Activated B cell treated with CpG ODN at 0.5 μM for 24 hours (primary cell): ENCODE data around the gene PROKR2. TPM values are rescaled to one million over a fixed set of nuclear protein-coding genes. Genes with fewer than 3 reads are reported as not detected.

ENCODE experiments used
- ATAC-seq: fragments of 200-7000 bp; cut with Tn5 transposase; one replicate; pipeline ENCODE4 v1.10.0; 2021; ENCODE audit warnings: low read depth, mild to moderate bottlenecking, moderate library complexity
- CTCF ChIA-PET: fragments of 350-600 bp; sonication (Branson Sonifier 250); formaldehyde crosslinking; loops from one replicate; lab custom pipeline; 2021; ENCODE audit warnings: antibody characterized with exemption; lab: Charles Lee
- POLR2A ChIA-PET: fragments of 350-600 bp; sonication (Branson Sonifier 250); formaldehyde crosslinking; loops from one replicate; lab custom pipeline; 2021; ENCODE audit warnings: antibody characterized with exemption; lab: Charles Lee
- DNase-seq: peaks from one replicate; pipeline ENCODE4 v3.0.0; 2022
- H3K27ac Mint-ChIP-seq: one replicate; pipeline ENCODE4 v1.8.0; 2020; ENCODE audit warnings: mixed read lengths
- H3K27me3 Mint-ChIP-seq: one replicate; pipeline ENCODE4 v1.8.0; 2021; ENCODE audit warnings: mixed read lengths
- H3K36me3 Mint-ChIP-seq: one replicate; pipeline ENCODE4 v1.8.0; 2021; ENCODE audit warnings: low read depth, mixed read lengths
- H3K4me1 Mint-ChIP-seq: one replicate; pipeline ENCODE4 v1.8.0; 2021; ENCODE audit warnings: mixed read lengths
- H3K4me3 Mint-ChIP-seq: one replicate; pipeline ENCODE4 v1.8.0; 2020; ENCODE audit warnings: mild to moderate bottlenecking, mixed read lengths
- H3K9me3 Mint-ChIP-seq: one replicate; pipeline ENCODE4 v1.8.0; 2020; ENCODE audit warnings: mixed read lengths
- intact Hi-C: fragments of 100-400 bp; cut with micrococcal nuclease; formaldehyde crosslinking; loops from one replicate; pipeline ENCODE4 v1.15.1; 2024
- total RNA-seq: library from RNA; stranded (reverse); gene quantifications from 2 replicates; pipeline ENCODE4 v1.2.3, GENCODE V29; 2022
- TF ChIP-seq, protein P1 (sequence below): fragments of 200-600 bp; IDR thresholded peaks from one replicate; pipeline ENCODE4 v1.8.0; 2022; ENCODE audit warnings: antibody characterized with exemption, mild to moderate bottlenecking

Gene PROKR2
- total RNA-seq, 1 donor from 2014 or later, result not detected

DNA sequence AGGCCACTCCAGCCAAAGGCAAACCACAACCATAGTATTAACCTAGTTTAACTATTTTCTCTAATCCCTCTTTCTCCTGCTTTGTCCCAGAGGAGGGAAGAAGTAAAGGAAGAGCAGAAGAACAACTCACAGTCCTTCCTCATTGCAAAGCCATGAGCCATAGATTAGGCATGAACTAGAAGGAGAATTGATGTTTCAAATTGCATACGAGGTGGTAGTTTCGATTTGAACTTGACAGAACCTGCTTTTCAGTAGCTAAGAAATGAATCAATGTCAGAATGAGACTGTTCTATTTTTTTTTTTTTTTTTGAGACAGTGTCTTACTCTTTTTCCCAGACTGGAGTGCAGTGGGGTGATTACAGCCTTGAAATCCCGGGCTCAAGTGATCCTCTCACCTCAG is 48.3 kb downstream of the PROKR2 start:
- H3K27ac Mint-ChIP-seq, result no peak overlapping the region
- TF ChIP-seq, protein P1, sequence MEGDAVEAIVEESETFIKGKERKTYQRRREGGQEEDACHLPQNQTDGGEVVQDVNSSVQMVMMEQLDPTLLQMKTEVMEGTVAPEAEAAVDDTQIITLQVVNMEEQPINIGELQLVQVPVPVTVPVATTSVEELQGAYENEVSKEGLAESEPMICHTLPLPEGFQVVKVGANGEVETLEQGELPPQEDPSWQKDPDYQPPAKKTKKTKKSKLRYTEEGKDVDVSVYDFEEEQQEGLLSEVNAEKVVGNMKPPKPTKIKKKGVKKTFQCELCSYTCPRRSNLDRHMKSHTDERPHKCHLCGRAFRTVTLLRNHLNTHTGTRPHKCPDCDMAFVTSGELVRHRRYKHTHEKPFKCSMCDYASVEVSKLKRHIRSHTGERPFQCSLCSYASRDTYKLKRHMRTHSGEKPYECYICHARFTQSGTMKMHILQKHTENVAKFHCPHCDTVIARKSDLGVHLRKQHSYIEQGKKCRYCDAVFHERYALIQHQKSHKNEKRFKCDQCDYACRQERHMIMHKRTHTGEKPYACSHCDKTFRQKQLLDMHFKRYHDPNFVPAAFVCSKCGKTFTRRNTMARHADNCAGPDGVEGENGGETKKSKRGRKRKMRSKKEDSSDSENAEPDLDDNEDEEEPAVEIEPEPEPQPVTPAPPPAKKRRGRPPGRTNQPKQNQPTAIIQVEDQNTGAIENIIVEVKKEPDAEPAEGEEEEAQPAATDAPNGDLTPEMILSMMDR, result no peak
- intact Hi-C loops, result no loop called here
- no peaks in the 10 kb centered on the region for H3K4me1 Mint-ChIP-seq
- ATAC-seq (no peak), DNase-seq (no peak)
- ChIA-PET POLR2A (interaction anchor here (0.7 kb wide), 1 partner anchor 9 kb away, joined by 3 read pairs; no protein-coding TSS in a partner anchor), CTCF (no interaction called here)
- no peaks in the 10 kb centered on the region for H3K36me3 Mint-ChIP-seq
- no peak overlapping the region for H3K4me3 Mint-ChIP-seq
- H3K9me3 Mint-ChIP-seq, result no peaks in the 10 kb centered on the region
- peaks cover 7% of the 10 kb centered on the region for H3K27me3 Mint-ChIP-seq

DNA sequence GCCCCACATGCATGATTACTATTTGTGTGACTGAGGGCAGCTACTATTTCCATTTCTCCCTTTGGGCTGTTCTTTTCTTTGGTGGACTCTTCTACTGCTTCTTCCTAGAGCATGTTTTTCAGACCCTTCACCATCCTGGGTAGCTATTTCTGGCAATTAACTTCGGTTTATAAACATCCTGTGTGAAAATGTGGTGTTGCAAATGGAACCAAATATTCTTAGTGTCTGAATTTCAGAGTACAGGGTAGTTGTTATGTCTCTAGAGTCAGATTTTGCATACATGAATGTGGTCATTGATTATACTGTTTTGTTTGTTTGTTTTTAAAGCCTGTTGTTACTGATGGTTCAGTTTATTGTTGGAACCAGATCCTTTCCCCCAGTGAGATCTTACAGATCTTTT is 49.7 kb downstream of the PROKR2 start:
- Mint-ChIP-seq H3K4me3 (no peak overlapping the region), H3K27ac (no peak overlapping the region), H3K4me1 (no peaks in the 10 kb centered on the region), H3K9me3 (no peaks in the 10 kb centered on the region), H3K27me3 (peaks cover 5% of the 10 kb centered on the region), H3K36me3 (no peaks in the 10 kb centered on the region)
- CTCF ChIA-PET, result no interaction called here
- ATAC-seq, result no peak
- no peak for DNase-seq
- POLR2A ChIA-PET, result no interaction called here
- TF ChIP-seq, protein P1, result no peak
- intact Hi-C loops, result no loop called here

Other genes with a start within 250 kb of the PROKR2 start
- gene TMEM230, start 203.9 kb downstream of the PROKR2 start, total RNA-seq, result 72.4 and 76.5 TPM in 2 replicates
- 62.0 and 69.9 TPM in 2 replicates for gene PCNA, start 197.0 kb downstream of the PROKR2 start, total RNA-seq
- gene CDS2, start 189.9 kb downstream of the PROKR2 start, total RNA-seq, result 32.4 and 37.4 TPM in 2 replicates